HG02763 (cell line): ENCODE results near the gene IL2RA.
A peak's percentile ranks its signal among the peaks of the same experiment; 100 is the strongest.

Experiments
- ATAC-seq: cut with Tn5 transposase; IDR thresholded peaks from one replicate; pipeline ENCODE4 v1.9.1; 2021; ENCODE audit warnings: mild to moderate bottlenecking, moderate library complexity; ENCODE audit not compliant: unreplicated experiment

The IL2RA gene

DNA sequence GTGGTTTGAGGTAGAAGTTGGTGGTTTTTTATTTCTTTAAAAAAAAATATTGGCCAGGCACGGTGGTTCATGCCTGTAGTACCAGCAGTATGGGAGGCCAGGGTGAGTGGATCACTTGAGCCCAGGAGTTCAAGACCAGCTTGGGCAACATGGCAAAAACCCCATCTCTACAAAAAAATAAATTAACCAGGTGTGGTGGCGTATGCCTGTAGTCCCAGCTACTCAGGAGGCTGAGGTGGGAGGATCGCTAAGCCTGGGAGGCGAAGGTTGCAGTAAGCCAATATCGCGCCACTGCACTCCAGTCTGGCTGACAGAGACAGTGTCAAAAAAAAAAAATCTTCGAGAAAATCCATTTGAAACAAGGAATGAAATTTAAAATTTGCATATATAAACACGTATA, 1.1 kb downstream of the IL2RA start:
- no peak for ATAC-seq

- ATAC-seq, result no peak
Observed at GRCh38 chr10:6059506-6059905, 2.7 kb downstream of the IL2RA start.

DNA sequence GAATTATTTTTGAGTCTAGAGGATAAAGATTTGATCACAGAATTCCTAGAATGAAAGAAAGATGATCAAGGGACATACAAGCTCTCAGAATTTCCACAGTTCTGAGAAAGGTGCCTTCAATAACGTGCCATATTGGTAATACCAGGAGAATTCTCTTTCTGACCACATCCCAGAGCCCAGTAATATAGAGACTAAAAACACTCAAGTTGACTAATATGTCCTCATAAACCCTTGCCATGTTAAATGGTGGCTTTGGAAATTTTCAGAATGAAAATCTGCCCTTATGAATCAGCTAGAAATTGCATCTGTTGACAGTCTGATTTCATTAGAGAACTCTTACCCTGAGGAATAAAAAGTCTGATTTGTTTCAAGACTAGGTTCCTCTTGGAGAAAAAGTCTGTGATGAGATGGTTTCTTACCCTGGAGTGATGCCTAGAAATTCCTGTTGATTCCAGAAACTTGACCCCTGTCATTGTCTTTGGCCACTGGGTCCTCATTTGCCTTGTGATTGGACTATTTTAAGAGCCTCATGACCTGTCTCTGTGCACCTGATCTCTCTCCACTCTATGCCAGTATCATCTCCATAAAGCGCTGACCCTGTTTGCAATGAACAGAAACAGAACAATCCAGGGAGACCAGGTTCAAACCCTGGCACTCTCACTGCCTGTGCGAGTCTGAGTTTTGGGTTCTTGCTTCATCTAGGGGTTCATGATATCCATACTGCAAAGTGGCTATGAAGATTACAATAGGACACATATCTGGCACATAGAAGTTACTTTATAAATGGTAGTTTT, 3.3 kb downstream of the IL2RA start:
- ATAC-seq, result no peak

DNA sequence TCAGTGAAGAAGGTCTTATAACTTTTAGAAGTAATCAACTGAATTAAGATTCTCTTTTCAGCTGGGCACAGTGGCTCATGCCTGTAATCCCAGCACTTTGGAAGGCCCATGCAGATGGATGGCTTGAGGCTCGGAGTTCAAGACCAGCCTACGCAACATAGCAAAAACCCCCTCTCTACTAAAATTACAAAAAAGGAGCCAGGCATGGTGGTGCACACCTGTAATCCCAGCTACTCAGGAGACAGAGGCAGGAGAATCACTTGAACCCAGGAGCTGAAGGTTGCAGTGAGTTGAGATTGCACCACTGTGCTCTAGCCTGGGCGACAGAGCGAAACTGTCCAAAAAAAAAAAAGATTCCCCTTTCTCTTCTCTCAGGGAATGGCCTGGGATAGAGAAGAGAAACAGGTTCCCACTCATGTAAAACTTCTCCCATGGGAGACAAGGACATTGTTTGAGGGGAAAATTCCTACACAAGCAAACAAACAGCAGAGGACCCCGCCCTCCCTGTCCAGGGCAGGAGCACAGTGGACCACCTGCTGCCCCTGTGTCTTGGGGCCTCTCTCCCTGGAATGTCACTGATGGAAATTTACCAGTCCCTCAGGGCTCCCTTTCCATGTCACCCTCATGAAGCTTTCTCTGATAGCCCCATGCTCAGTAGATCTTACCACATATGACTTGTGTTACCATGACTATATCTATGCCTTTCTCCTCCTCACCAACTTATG, 5.6 kb downstream of the IL2RA start:
- ATAC-seq, result no peak

DNA sequence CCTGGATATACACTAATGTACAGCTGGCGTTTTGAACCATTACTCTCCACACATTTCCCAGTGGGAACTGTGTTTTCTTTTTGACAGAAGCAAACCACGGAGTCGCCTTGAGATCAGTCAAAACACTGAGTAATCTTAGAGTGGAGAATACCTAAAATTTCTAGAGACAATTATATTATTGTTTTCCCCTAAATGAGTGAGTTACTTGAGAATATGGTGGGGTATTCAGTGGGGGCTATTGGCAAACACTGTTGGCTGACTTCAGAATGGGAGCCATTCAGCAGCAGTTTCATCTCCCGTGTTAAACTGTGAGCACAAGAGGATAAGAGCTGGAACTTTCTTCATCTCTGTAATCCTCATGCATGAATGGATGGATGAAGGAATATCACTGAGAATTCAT, 6.2 kb downstream of the IL2RA start:
- ATAC-seq, result no peak

DNA sequence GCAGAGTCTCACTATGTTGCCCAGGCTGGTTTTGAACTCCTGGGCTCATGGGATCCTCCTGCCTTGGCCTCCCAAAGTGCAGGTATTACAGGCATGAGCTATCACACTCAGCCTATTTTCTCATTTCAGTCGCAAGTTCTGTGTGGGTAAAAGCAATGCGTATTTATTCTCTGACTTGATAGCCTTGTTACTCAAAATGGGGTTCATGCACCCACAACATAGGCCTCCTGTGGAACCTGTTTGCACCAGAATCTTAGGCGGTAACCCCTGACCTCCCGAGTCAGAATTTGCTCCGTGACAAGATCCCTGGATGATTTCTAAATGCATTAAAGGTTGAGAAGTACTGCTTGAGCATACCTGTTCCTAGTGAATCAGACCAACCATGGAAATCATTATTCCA, 7.3 kb downstream of the IL2RA start:
- no peak for ATAC-seq

GRCh38 chr10:6053816-6054631, 8.1 kb downstream of the IL2RA start:
- ATAC-seq, result no peak

DNA sequence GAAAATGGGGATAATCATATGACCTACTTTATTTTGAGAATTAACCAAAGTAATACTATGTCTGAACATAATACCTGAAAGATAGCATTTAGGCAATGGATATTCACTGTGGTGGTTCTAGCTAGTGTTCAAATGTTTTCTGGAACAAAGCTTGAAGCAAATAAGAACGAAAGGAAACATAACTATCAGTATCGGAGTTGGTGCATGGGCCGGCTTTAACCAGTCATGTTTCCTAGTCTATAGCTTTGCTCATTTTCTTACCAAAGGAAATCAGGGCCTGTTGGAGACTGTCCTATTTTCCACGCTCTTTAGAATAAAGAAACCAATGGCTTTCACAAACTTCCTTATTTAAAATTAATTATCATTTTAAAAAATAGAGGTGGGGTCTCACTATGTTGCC, 8.9 kb downstream of the IL2RA start:
- ATAC-seq, result no peak

- ATAC-seq, result peak; percentile 35
Observed at GRCh38 chr10:6052247-6053221, 9.6 kb downstream of the IL2RA start.

- peak; percentile 67 for ATAC-seq
Observed at GRCh38 chr10:6050801-6051445, 11.2 kb downstream of the IL2RA start.

DNA sequence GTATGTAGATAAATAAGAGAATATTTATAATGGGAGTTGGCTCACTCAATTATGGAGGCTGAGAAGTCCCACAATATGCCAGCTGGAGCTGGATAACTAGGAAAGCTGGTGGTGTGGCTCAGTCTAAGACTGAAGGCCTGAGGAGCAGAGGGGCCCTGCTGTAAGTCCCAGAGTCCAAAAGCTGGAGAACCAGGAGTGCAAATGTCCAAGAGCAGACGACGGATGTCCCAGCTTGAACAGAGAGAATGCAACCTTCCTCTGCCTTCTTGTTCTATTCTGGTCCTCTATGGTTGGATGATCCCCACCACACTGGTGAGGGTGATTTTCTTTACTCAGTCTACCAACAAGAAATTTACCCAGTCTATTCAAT, 13.2 kb downstream of the IL2RA start:
- ATAC-seq, result no peak

DNA sequence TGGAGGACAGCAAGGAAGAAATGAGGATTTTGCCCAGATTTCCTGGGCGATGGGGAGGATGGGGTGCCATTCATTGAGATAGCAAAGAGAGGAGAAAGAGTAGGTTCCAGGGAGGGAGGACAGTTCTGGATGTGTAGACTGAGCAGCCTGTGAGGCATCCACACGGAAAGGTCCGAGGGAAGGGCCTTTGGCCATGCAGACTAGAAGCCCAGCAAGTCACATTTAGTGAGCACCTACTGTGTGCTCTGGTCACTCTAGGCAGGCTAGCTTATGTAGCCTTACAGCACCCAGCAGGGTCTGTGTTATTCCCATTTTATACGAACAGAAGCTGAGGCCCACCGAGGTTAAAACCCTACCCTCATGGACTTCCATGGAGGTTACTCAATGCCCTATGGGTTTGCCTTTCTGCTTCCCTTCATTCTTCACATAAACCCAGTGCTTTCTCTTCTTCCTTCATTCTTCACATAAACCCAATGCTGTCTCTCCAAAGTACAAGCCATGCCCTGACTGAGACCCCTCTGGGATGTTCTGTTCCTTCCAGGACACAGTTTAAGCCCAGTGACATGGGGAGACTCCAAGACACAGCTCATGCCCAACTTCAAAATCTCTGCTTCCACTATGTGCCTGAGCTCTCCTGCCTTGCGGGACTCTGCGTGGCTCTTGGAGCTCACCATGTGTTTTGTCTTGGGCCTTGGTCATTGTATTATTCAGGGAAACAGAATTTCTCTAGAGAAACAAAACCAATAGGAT, 13.7 kb downstream of the IL2RA start:
- no peak for ATAC-seq

DNA sequence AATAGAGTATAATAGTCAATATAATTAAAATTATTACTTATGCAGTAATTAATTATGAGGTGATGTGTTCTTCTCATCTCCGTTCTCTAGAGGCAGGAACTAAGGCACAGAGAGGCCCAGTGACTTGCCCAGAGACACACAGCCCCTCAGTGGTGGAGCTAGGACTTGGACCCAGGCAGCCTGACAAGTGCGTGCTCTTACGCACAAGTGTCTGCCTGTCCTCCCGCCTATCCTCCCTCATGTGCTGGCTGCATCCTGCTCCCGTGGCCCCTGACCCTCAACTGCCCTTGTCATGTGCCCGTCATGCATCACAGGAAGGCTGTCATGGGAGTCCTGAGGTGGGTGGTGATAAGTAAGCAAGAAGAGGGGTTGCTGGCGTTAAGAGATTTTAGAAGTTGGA, 14.3 kb downstream of the IL2RA start:
- ATAC-seq, result no peak

GRCh38 chr10:6046773-6047611, 15.2 kb downstream of the IL2RA start:
- ATAC-seq, result no peak

GRCh38 chr10:6045878-6046772, 16.0 kb downstream of the IL2RA start:
- no peak for ATAC-seq

- ATAC-seq, result no peak
Observed at GRCh38 chr10:6045314-6045848, 16.8 kb downstream of the IL2RA start.

DNA sequence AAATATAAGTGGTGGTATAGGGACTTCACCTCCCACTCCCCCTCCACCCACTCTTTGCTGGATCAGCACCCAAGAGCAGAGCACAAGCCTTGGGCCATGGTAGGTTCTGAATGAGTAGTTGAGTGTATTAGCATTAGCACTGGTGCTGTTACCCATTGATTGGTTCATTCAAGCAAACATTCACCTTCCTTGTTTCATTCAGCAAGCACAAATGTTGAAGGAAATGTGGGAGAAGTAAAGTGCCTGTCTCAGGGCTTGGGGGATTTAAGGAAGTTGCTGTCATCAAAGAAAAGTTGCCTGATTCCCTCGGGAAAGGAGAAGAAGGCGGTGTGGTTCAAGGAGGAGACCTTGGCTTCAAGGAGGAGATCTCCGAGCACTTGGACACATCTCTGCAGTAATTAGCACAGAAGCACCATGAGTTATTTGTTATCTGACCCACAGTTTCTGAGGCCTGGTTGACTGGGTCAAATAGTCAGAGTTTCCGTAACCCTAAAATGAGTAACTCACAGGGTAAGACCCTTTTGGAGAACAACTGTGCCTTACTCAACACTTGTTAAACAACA, 17.3 kb downstream of the IL2RA start:
- ATAC-seq, result no peak
